ENCODE data around the gene NOTUM.

Gene NOTUM

GRCh38 chr17:81934850-81935708 is 25.9 kb downstream of the NOTUM start:
- no peak for DNase-seq

GRCh38 chr17:81934098-81934757 is 26.8 kb downstream of the NOTUM start:
- DNase-seq: no peak

- no peak for DNase-seq
Measured at GRCh38 chr17:81933178-81933699, 27.7 kb downstream of the NOTUM start.

GRCh38 chr17:81932333-81932983 is 28.5 kb downstream of the NOTUM start:
- no peak for DNase-seq

- no peak for DNase-seq
Measured at GRCh38 chr17:81931557-81932332, 29.2 kb downstream of the NOTUM start.

- no peak for DNase-seq
Measured at GRCh38 chr17:81931189-81931556, 29.8 kb downstream of the NOTUM start.

GRCh38 chr17:81930142-81931125 is 30.6 kb downstream of the NOTUM start:
- no peak for DNase-seq

GRCh38 chr17:81929253-81930141 is 31.5 kb downstream of the NOTUM start:
- no peak for DNase-seq

- no peak for DNase-seq
Measured at GRCh38 chr17:81928544-81929252, 32.3 kb downstream of the NOTUM start.

- DNase-seq: peak; percentile 95
Measured at GRCh38 chr17:81927653-81928543, 33.1 kb downstream of the NOTUM start, which contains the start of gene MAFG. TSS of gene MAFG (minus strand) at chr17:81927735. CDS start at chr17:81923185, 4,550 bp downstream.

- no peak for DNase-seq
Measured at GRCh38 chr17:81927152-81927652, 33.8 kb downstream of the NOTUM start.

GRCh38 chr17:81926451-81927151 is 34.4 kb downstream of the NOTUM start:
- no peak for DNase-seq

GRCh38 chr17:81925860-81926450 is 35.0 kb downstream of the NOTUM start:
- no peak for DNase-seq

- DNase-seq: no peak
Measured at GRCh38 chr17:81924557-81925532, 36.1 kb downstream of the NOTUM start.

- DNase-seq: no peak
Measured at GRCh38 chr17:81923302-81924260, 37.4 kb downstream of the NOTUM start.
